ENCODE measurements around the gene CRISP2. TPM values are rescaled to one million over a fixed set of nuclear protein-coding genes. Genes with fewer than 3 reads are reported as not detected.

The CRISP2 gene
- total RNA-seq, 2 experiments from 2014 or later: not detected

GRCh38 chr6:49651239-49651638, 62.1 kb downstream of the CRISP2 start:
- Mint-ChIP-seq H3K4me3 (no peak overlapping the region), H3K36me3 (ENCODE audit: low read depth) (no peaks in the 10 kb centered on the region), H3K9me3 (ENCODE audit: low read depth) (no peaks in the 10 kb centered on the region), H3K27ac (no peak overlapping the region), H3K4me1 (no peaks in the 10 kb centered on the region), H3K27me3 (no peaks in the 10 kb centered on the region)
- DNase-seq: no peak
- no peak for ATAC-seq
- POLR2A ChIA-PET: no interaction called here
- CTCF ChIA-PET: interaction anchor here (0.6 kb wide), 1 partner anchor 120 kb away, joined by 3 read pairs; no protein-coding TSS in a partner anchor
- intact Hi-C loops (cut with DNase I, micrococcal nuclease): no loop called here

- ChIA-PET CTCF (interaction anchor here (0.8 kb wide), 1 partner anchor 610 kb away, joined by 3 read pairs; no protein-coding TSS in a partner anchor), POLR2A (no interaction called here)
- no peaks in the 10 kb centered on the region for H3K9me3 Mint-ChIP-seq (ENCODE audit: low read depth)
- H3K27ac Mint-ChIP-seq: no peak overlapping the region
- H3K4me1 Mint-ChIP-seq: no peaks in the 10 kb centered on the region
- DNase-seq (no peak), ATAC-seq (no peak)
- no peaks in the 10 kb centered on the region for H3K27me3 Mint-ChIP-seq
- intact Hi-C loops (cut with DNase I, micrococcal nuclease): no loop called here
- no peaks in the 10 kb centered on the region for H3K36me3 Mint-ChIP-seq (ENCODE audit: low read depth)
- no peak overlapping the region for H3K4me3 Mint-ChIP-seq
Measured at GRCh38 chr6:49649988-49650387, 63.4 kb downstream of the CRISP2 start.

GRCh38 chr6:49648036-49648435, 65.3 kb downstream of the CRISP2 start:
- no peaks in the 10 kb centered on the region for H3K4me1 Mint-ChIP-seq

GRCh38 chr6:49647476-49647875, 65.9 kb downstream of the CRISP2 start:
- H3K27ac Mint-ChIP-seq: no peak overlapping the region
- H3K36me3 Mint-ChIP-seq (ENCODE audit: low read depth): no peaks in the 10 kb centered on the region
- ChIA-PET CTCF (no interaction called here), POLR2A (no interaction called here)
- no peaks in the 10 kb centered on the region for H3K9me3 Mint-ChIP-seq (ENCODE audit: low read depth)
- DNase-seq: no peak
- no peak for ATAC-seq
- intact Hi-C loops (cut with DNase I, micrococcal nuclease): no loop called here
- H3K4me1 Mint-ChIP-seq: no peaks in the 10 kb centered on the region
- no peak overlapping the region for H3K4me3 Mint-ChIP-seq
- H3K27me3 Mint-ChIP-seq: no peaks in the 10 kb centered on the region

More at GRCh38 chr6:49648036-49648435, 65.3 kb downstream of the CRISP2 start:
- DNase-seq (no peak), ATAC-seq (no peak)
- ChIA-PET POLR2A (no interaction called here), CTCF (no interaction called here)
- Mint-ChIP-seq H3K27me3 (no peaks in the 10 kb centered on the region), H3K9me3 (ENCODE audit: low read depth) (no peaks in the 10 kb centered on the region), H3K27ac (no peak overlapping the region), H3K4me3 (no peak overlapping the region), H3K36me3 (ENCODE audit: low read depth) (no peaks in the 10 kb centered on the region)
- intact Hi-C loops (cut with DNase I, micrococcal nuclease): no loop called here

GRCh38 chr6:49646942-49647341, 66.4 kb downstream of the CRISP2 start:
- DNase-seq (no peak), ATAC-seq (no peak)
- intact Hi-C loops (cut with DNase I, micrococcal nuclease): no loop called here
- no peaks in the 10 kb centered on the region for H3K9me3 Mint-ChIP-seq (ENCODE audit: low read depth)
- H3K36me3 Mint-ChIP-seq (ENCODE audit: low read depth): no peaks in the 10 kb centered on the region
- no peak overlapping the region for H3K4me3 Mint-ChIP-seq
- H3K27me3 Mint-ChIP-seq: no peaks in the 10 kb centered on the region
- no peaks in the 10 kb centered on the region for H3K4me1 Mint-ChIP-seq
- no peak overlapping the region for H3K27ac Mint-ChIP-seq
- ChIA-PET CTCF (no interaction called here), POLR2A (no interaction called here)

- Mint-ChIP-seq H3K36me3 (ENCODE audit: low read depth) (no peaks in the 10 kb centered on the region), H3K4me3 (no peak overlapping the region), H3K27ac (no peak overlapping the region), H3K9me3 (ENCODE audit: low read depth) (no peaks in the 10 kb centered on the region), H3K27me3 (no peaks in the 10 kb centered on the region), H3K4me1 (no peaks in the 10 kb centered on the region)
- ChIA-PET CTCF (no interaction called here), POLR2A (no interaction called here)
- intact Hi-C loops (cut with DNase I, micrococcal nuclease): no loop called here
- ATAC-seq (no peak), DNase-seq (no peak)
Measured at GRCh38 chr6:49646130-49646824, 67.1 kb downstream of the CRISP2 start.

- no peak overlapping the region for H3K4me3 Mint-ChIP-seq
- H3K27me3 Mint-ChIP-seq: no peaks in the 10 kb centered on the region
- no peaks in the 10 kb centered on the region for H3K9me3 Mint-ChIP-seq (ENCODE audit: low read depth)
- CTCF ChIA-PET: no interaction called here
- DNase-seq (no peak), ATAC-seq (no peak)
- H3K36me3 Mint-ChIP-seq (ENCODE audit: low read depth): no peaks in the 10 kb centered on the region
- no peak overlapping the region for H3K27ac Mint-ChIP-seq
- intact Hi-C loops (cut with DNase I, micrococcal nuclease): no loop called here
- no peaks in the 10 kb centered on the region for H3K4me1 Mint-ChIP-seq
- POLR2A ChIA-PET: no interaction called here
Measured at GRCh38 chr6:49645139-49645538, 68.2 kb downstream of the CRISP2 start.

Other genes starting within 250 kb of the CRISP2 start
- gene GLYATL3, start 213.6 kb downstream of the CRISP2 start, total RNA-seq: not detected
- 1 to 10 TPM; 1.1 TPM for gene C6orf141, start 162.9 kb downstream of the CRISP2 start, total RNA-seq
- gene RHAG, start 76.7 kb downstream of the CRISP2 start, total RNA-seq: not detected
- gene CRISP3, start 30.8 kb upstream of the CRISP2 start, total RNA-seq: not detected
- not detected for gene PGK2, start 73.7 kb upstream of the CRISP2 start, total RNA-seq
- not detected for gene CRISP1, start 153.0 kb upstream of the CRISP2 start, total RNA-seq